HEK293 (cell line): Measurements from ENCODE around the gene OR10A6.

Experiments used
- CTCF ChIA-PET: fragments of 350-600 bp; formaldehyde crosslinking; extraction: SDS; loops from one replicate; lab custom pipeline; 2021; ENCODE audit warnings: antibody characterized with exemption; lab: Yijun Ruan, JAX
- POLR2A ChIA-PET: fragments of 300-600 bp; formaldehyde crosslinking; extraction: SDS; loops from one replicate; lab custom pipeline; 2020; ENCODE audit warnings: antibody characterized with exemption, inconsistent platforms; lab: Yijun Ruan, JAX
- H3K27ac ChIP-seq: fragments of 200-500 bp; sonication (Bioruptor generic); 2 replicates; pipeline ENCODE4 v1.5.1; 2014; ENCODE audit warnings: low read depth, low read length, control low read depth, inconsistent platforms; ENCODE audit errors: extremely low read depth
- H3K36me3 ChIP-seq, 2 experiments: fragments of 200-500 bp in 1 of 2; sonication (Bioruptor generic) in 1 of 2; 1 replicate in 1 of 2; 2 replicates in 1 of 2; pipeline ENCODE4 v1.5.1; 2014 to 2017; ENCODE audit warnings: inconsistent platforms in 2 of 2, low read length in 2 of 2; ENCODE audit not compliant: control insufficient read depth in 2 of 2, insufficient read depth in 1 of 2
- H3K4me1 ChIP-seq: fragments of 200-500 bp; sonication (Bioruptor generic); 2 replicates; pipeline ENCODE4 v1.5.1; 2014; ENCODE audit warnings: mild to moderate bottlenecking, low read length, inconsistent platforms; ENCODE audit not compliant: control insufficient read depth, insufficient read depth
- H3K4me3 ChIP-seq: 2 replicates; pipeline ENCODE4 v1.5.1; 2011; ENCODE audit warnings: low read depth, mild to moderate bottlenecking, control low read depth, low read length, moderate library complexity
- H3K9me3 ChIP-seq: fragments of 200-500 bp; sonication (Bioruptor generic); 2 replicates; pipeline ENCODE4 v1.5.1; 2014; ENCODE audit warnings: low read depth, low read length, inconsistent platforms; ENCODE audit not compliant: control insufficient read depth, insufficient read depth
- EGR2 ChIP-seq: fragments of 450-650 bp; formaldehyde crosslinking; IDR thresholded peaks from 2 replicates; pipeline ENCODE4 v1.5.1; 2016; ENCODE audit warnings: low read depth, missing biosample characterization, missing genetic modification characterization
- SP2 ChIP-seq: fragments of 450-650 bp; formaldehyde crosslinking; IDR thresholded peaks from 2 replicates; pipeline ENCODE4 v1.5.1; 2016; ENCODE audit warnings: missing biosample characterization, missing genetic modification characterization
- ZBTB17 ChIP-seq: fragments of 450-650 bp; formaldehyde crosslinking; IDR thresholded peaks from 2 replicates; pipeline ENCODE4 v1.5.1; 2016; ENCODE audit warnings: missing biosample characterization, missing genetic modification characterization
- ZBTB20 ChIP-seq: fragments of 450-650 bp; formaldehyde crosslinking; IDR thresholded peaks from 2 replicates; pipeline ENCODE4 v1.5.1; 2016; ENCODE audit warnings: missing biosample characterization, missing genetic modification characterization
- ZFP3 ChIP-seq: fragments of 450-650 bp; formaldehyde crosslinking; IDR thresholded peaks from 2 replicates; pipeline ENCODE4 v1.5.1; 2016; ENCODE audit warnings: low read depth, missing biosample characterization, missing genetic modification characterization
- ZNF138 ChIP-seq: fragments of 450-650 bp; formaldehyde crosslinking; IDR thresholded peaks from 2 replicates; pipeline ENCODE4 v1.5.1; 2016; ENCODE audit warnings: missing biosample characterization, missing genetic modification characterization, borderline replicate concordance
- ZNF221 ChIP-seq: fragments of 450-650 bp; formaldehyde crosslinking; IDR thresholded peaks from 2 replicates; pipeline ENCODE4 v1.5.1; 2017; ENCODE audit warnings: missing biosample characterization, missing genetic modification characterization, borderline replicate concordance
- ZNF23 ChIP-seq: fragments of 450-650 bp; formaldehyde crosslinking; IDR thresholded peaks from 2 replicates; pipeline ENCODE4 v1.5.1; 2016; ENCODE audit warnings: missing biosample characterization, missing genetic modification characterization, borderline replicate concordance
- ZNF239 ChIP-seq: fragments of 450-650 bp; formaldehyde crosslinking; IDR thresholded peaks from 2 replicates; pipeline ENCODE4 v1.5.1; 2016; ENCODE audit warnings: missing biosample characterization, missing genetic modification characterization
- ZNF341 ChIP-seq: fragments of 450-650 bp; formaldehyde crosslinking; IDR thresholded peaks from 2 replicates; pipeline ENCODE4; 2016; ENCODE audit warnings: low read depth, missing biosample characterization, missing genetic modification characterization
- ZNF391 ChIP-seq: fragments of 450-650 bp; formaldehyde crosslinking; IDR thresholded peaks from 2 replicates; pipeline ENCODE4 v1.5.1; 2016; ENCODE audit warnings: low read depth, missing biosample characterization, missing genetic modification characterization, borderline replicate concordance
- ZNF394 ChIP-seq: fragments of 450-650 bp; formaldehyde crosslinking; IDR thresholded peaks from 2 replicates; pipeline ENCODE4 v1.5.1; 2016; ENCODE audit warnings: missing biosample characterization, missing genetic modification characterization, mild to moderate bottlenecking, moderate library complexity, borderline replicate concordance
- ZNF404 ChIP-seq: fragments of 450-650 bp; formaldehyde crosslinking; IDR thresholded peaks from 2 replicates; pipeline ENCODE4 v1.5.1; 2017; ENCODE audit warnings: missing biosample characterization, missing genetic modification characterization
- ZNF549 ChIP-seq: fragments of 450-650 bp; IDR thresholded peaks from 2 replicates; pipeline ENCODE4 v1.5.1; 2018; ENCODE audit warnings: missing biosample characterization, missing genetic modification characterization, mild to moderate bottlenecking, inconsistent platforms, moderate library complexity
- ZNF558 ChIP-seq: fragments of 450-650 bp; formaldehyde crosslinking; IDR thresholded peaks from 2 replicates; pipeline ENCODE4 v1.5.1; 2016; ENCODE audit warnings: missing biosample characterization, missing genetic modification characterization
- ZNF623 ChIP-seq: fragments of 450-650 bp; formaldehyde crosslinking; IDR thresholded peaks from 2 replicates; pipeline ENCODE4 v1.5.1; 2016; ENCODE audit warnings: missing biosample characterization, missing genetic modification characterization
- ZNF629 ChIP-seq: fragments of 450-650 bp; formaldehyde crosslinking; IDR thresholded peaks from 2 replicates; pipeline ENCODE4 v1.5.1; 2017; ENCODE audit warnings: missing biosample characterization, missing genetic modification characterization
- ZNF654 ChIP-seq: fragments of 450-650 bp; formaldehyde crosslinking; IDR thresholded peaks from 2 replicates; pipeline ENCODE4 v1.5.1; 2016; ENCODE audit warnings: low read depth, missing biosample characterization, missing genetic modification characterization
- ZNF785 ChIP-seq: fragments of 450-650 bp; formaldehyde crosslinking; IDR thresholded peaks from 2 replicates; pipeline ENCODE4 v1.5.1; 2016; ENCODE audit warnings: missing biosample characterization, missing genetic modification characterization
- ZSCAN23 ChIP-seq: fragments of 450-650 bp; formaldehyde crosslinking; IDR thresholded peaks from 2 replicates; pipeline ENCODE4 v1.5.1; 2016; ENCODE audit warnings: missing biosample characterization, missing genetic modification characterization
- ZXDB ChIP-seq: fragments of 450-650 bp; formaldehyde crosslinking; IDR thresholded peaks from 2 replicates; pipeline ENCODE4 v1.5.1; 2016; ENCODE audit warnings: missing biosample characterization, missing genetic modification characterization
- TF ChIP-seq, protein P1 (sequence below): fragments of 450-650 bp; formaldehyde crosslinking; IDR thresholded peaks from 2 replicates; pipeline ENCODE4 v1.5.1; 2017; ENCODE audit warnings: missing biosample characterization, missing genetic modification characterization
- TF ChIP-seq, protein P2 (sequence below): fragments of 450-650 bp; formaldehyde crosslinking; IDR thresholded peaks from 2 replicates; pipeline ENCODE4 v1.5.1; 2016; ENCODE audit warnings: missing biosample characterization, missing genetic modification characterization
- TF ChIP-seq, protein P3 (sequence below): fragments of 450-650 bp; formaldehyde crosslinking; IDR thresholded peaks from 2 replicates; pipeline ENCODE4 v1.5.1; 2016; ENCODE audit warnings: missing biosample characterization, missing genetic modification characterization

The OR10A6 gene

DNA sequence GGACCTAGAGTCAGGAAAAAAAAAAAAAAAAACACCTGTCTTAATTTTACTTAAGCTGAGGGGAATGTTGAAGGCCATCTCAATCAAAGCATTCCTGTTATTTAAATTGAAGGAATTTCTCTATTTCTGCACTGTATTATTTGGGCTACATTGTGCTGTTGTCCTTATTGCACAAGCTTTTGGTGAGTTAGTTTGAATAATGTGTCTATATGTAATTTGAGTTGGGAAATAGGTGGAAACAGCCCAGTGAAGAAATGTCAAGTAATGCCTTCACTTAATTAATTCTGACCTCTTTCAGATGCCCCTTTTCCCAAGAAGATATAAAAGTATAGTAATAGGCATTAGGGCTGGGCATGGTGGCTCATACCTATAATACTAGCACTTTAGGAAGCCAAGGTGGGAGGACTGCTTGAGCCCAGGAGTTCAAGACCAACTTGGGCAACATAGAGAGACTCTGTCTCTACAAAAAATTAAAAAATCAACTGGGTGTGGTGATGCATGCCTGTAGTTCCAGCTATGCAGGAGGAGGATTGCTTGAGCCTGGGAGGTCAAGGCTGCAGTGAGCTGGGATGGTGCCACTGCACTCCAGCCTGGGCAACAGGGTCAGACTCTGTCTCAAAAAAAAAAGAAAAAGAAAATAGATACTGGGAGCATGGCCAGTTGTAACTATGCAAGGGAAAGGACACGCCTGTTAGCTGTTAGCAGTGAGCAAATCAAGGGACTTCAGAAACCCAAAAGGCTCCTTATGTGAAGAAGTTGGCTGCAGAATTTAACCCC is 34.9 kb downstream of the OR10A6 start:
- Histone ChIP-seq H3K9me3 (no peaks in the 10 kb centered on the region), H3K4me3 (no peak overlapping the region), H3K36me3 (no peaks in the 10 kb centered on the region), H3K27ac (no peak overlapping the region), H3K4me1 (no peaks in the 10 kb centered on the region)
- ChIA-PET POLR2A (no interaction called here), CTCF (interaction anchor here (1.7 to 6.8 kb wide), 2 partner anchors 89 to 203 kb away, joined by 7 to 85 read pairs; partner anchors contain the start of gene EIF3F)
- no peak for TF ChIP-seq ZNF549 (tag by site-specific recombination)
- no peak for TF ChIP-seq ZNF394
- no peak for TF ChIP-seq ZSCAN23 (tag by site-specific recombination)
- TF ChIP-seq ZBTB20 = no peak
- no peak for TF ChIP-seq SP2 (tag by site-specific recombination)
- no peak for TF ChIP-seq ZNF23
- TF ChIP-seq, protein P1, sequence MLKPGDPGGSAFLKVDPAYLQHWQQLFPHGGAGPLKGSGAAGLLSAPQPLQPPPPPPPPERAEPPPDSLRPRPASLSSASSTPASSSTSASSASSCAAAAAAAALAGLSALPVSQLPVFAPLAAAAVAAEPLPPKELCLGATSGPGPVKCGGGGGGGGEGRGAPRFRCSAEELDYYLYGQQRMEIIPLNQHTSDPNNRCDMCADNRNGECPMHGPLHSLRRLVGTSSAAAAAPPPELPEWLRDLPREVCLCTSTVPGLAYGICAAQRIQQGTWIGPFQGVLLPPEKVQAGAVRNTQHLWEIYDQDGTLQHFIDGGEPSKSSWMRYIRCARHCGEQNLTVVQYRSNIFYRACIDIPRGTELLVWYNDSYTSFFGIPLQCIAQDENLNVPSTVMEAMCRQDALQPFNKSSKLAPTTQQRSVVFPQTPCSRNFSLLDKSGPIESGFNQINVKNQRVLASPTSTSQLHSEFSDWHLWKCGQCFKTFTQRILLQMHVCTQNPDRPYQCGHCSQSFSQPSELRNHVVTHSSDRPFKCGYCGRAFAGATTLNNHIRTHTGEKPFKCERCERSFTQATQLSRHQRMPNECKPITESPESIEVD (tag by site-specific recombination) = no peak
- TF ChIP-seq ZNF623 (tag by site-specific recombination) = no peak
- no peak for TF ChIP-seq EGR2 (tag by site-specific recombination)
- TF ChIP-seq ZNF341 (tag by site-specific recombination) = no peak
- TF ChIP-seq ZNF629 (tag by site-specific recombination) = no peak
- TF ChIP-seq ZNF404 = no peak
- no peak for TF ChIP-seq ZNF391 (tag by site-specific recombination)
- no peak for TF ChIP-seq ZNF654
- TF ChIP-seq ZNF138 (tag by site-specific recombination) = no peak
- TF ChIP-seq ZNF785 = no peak

DNA sequence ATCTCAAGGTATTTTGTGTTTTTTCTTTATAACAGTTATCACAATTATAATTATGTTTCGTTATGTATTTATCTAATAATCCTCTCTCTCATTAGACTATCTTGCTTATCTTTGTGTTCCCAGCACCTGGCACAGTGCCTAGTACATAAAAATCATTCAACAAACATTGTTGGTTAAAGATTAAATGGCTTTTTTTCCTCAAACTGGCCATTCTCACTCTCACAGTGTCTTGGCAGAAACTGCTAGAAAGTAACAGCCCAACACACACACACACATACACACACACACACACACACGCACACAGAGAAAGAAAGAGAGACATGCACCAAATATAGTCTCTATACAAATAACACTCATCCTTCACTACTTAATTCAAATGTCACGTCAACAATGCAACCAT is 36.8 kb downstream of the OR10A6 start:
- ChIA-PET POLR2A (no interaction called here), CTCF (interaction anchor here (0.6 to 6.8 kb wide), 8 partner anchors 15 to 205 kb away, joined by 3 to 85 read pairs (median 8); partner anchors contain the start of gene EIF3F)
- Histone ChIP-seq H3K4me1 (no peaks in the 10 kb centered on the region), H3K27ac (no peak overlapping the region), H3K4me3 (no peak overlapping the region), H3K36me3 (no peaks in the 10 kb centered on the region), H3K9me3 (no peaks in the 10 kb centered on the region)
- TF ChIP-seq ZFP3 (tag by site-specific recombination) (no peak), ZNF558 (tag by site-specific recombination) (no peak), ZXDB (tag by site-specific recombination) (no peak)

DNA sequence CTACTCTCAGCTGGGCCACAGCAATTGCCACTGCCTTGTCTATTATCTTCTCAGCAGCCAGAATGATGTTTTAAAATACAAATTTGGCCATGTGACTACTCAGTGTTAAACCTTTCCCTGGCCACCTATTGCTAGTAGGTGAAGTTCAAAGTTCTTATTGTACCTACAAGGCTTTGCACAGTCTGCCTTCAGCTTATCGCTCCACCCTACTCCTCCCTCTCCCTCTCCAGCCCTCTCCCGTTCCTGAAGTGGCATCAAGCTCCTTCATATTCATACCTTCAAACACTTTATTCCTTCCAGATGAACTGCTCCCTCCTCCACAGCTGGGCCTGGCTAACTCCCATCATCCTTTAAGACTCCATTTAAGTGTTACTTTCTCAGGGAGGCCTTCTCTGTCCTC is 37.3 kb downstream of the OR10A6 start:
- H3K36me3 ChIP-seq = no peaks in the 10 kb centered on the region
- no peaks in the 10 kb centered on the region for H3K4me1 ChIP-seq
- CTCF ChIA-PET = interaction anchor here (0.6 to 6.8 kb wide), 12 partner anchors 14 to 578 kb away, joined by 3 to 85 read pairs (median 5); partner anchors contain the start of gene EIF3F
- H3K27ac ChIP-seq = no peak overlapping the region
- no peaks in the 10 kb centered on the region for H3K9me3 ChIP-seq
- no peak overlapping the region for H3K4me3 ChIP-seq
- POLR2A ChIA-PET = no interaction called here
- TF ChIP-seq ZNF221 (tag by site-specific recombination) (no peak), ZNF239 (tag by site-specific recombination) (no peak), ZBTB17 (tag by site-specific recombination) (no peak)
- TF ChIP-seq, protein P2, sequence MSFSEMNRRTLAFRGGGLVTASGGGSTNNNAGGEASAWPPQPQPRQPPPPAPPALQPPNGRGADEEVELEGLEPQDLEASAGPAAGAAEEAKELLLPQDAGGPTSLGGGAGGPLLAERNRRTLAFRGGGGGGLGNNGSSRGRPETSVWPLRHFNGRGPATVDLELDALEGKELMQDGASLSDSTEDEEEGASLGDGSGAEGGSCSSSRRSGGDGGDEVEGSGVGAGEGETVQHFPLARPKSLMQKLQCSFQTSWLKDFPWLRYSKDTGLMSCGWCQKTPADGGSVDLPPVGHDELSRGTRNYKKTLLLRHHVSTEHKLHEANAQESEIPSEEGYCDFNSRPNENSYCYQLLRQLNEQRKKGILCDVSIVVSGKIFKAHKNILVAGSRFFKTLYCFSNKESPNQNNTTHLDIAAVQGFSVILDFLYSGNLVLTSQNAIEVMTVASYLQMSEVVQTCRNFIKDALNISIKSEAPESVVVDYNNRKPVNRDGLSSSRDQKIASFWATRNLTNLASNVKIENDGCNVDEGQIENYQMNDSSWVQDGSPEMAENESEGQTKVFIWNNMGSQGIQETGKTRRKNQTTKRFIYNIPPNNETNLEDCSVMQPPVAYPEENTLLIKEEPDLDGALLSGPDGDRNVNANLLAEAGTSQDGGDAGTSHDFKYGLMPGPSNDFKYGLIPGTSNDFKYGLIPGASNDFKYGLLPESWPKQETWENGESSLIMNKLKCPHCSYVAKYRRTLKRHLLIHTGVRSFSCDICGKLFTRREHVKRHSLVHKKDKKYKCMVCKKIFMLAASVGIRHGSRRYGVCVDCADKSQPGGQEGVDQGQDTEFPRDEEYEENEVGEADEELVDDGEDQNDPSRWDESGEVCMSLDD (tag by site-specific recombination) = no peak
- TF ChIP-seq, protein P3, sequence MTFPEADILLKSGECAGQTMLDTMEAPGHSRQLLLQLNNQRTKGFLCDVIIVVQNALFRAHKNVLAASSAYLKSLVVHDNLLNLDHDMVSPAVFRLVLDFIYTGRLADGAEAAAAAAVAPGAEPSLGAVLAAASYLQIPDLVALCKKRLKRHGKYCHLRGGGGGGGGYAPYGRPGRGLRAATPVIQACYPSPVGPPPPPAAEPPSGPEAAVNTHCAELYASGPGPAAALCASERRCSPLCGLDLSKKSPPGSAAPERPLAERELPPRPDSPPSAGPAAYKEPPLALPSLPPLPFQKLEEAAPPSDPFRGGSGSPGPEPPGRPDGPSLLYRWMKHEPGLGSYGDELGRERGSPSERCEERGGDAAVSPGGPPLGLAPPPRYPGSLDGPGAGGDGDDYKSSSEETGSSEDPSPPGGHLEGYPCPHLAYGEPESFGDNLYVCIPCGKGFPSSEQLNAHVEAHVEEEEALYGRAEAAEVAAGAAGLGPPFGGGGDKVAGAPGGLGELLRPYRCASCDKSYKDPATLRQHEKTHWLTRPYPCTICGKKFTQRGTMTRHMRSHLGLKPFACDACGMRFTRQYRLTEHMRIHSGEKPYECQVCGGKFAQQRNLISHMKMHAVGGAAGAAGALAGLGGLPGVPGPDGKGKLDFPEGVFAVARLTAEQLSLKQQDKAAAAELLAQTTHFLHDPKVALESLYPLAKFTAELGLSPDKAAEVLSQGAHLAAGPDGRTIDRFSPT (tag by site-specific recombination) = no peak
